ENCODE measurements around the gene DAPL1. TPM values are rescaled to one million over a fixed set of nuclear protein-coding genes. Genes with fewer than 3 reads are reported as not detected.

The DAPL1 gene, protein sequence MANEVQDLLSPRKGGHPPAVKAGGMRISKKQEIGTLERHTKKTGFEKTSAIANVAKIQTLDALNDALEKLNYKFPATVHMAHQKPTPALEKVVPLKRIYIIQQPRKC
- total RNA-seq = not detected

DNA sequence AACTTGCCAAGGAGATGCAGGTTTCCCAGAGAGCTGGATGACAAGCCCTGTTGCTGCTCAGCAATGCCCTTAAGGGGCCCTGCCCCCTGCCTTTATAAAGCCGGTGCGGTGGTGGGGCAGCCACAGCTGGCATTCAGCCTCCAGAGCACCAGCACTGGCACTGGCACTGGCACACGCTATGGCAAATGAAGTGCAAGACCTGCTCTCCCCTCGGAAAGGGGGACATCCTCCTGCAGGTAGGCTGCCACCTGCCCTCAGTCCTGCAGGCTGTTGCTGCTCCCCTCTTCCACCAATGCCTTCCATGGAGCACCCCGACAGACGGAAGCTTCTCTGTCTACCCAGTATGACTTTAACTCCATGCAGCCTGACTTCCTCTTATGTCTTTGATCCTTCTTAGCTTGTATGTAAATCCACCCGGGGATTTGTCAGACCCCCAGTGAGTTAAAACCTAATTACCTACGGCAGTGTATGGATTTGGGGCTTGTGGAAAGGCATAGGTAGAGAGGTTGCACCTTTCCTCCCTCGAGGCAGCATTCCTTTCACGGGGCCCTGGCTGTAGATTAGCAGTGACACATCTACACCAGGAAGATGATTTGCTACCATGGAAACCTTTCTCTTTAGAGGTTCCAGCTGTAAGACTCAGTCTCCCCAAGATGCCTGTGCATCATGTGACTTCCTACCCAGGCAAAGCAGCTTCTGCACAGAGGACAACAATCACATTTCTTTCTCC, at the start of gene DAPL1:
TSS of gene DAPL1 (plus strand) at position 123 of the 730 bp plus-strand sequence. CDS start at position 179, 56 bp downstream.
- Mint-ChIP-seq H3K4me3 (no peak within 1 kb of the TSS), H3K27ac (no peak within 1 kb of the TSS), H3K27me3 (peaks cover 17% of the 10 kb centered on the region), H3K4me1 (no peaks in the 10 kb centered on the region), H3K36me3 (no peaks in the 10 kb centered on the region), H3K9me3 (no peaks in the 10 kb centered on the region)
- POLR2A ChIA-PET = no interaction called here
- ATAC-seq (ENCODE audit: low read depth) = no peak
- no peak for DNase-seq

DNA sequence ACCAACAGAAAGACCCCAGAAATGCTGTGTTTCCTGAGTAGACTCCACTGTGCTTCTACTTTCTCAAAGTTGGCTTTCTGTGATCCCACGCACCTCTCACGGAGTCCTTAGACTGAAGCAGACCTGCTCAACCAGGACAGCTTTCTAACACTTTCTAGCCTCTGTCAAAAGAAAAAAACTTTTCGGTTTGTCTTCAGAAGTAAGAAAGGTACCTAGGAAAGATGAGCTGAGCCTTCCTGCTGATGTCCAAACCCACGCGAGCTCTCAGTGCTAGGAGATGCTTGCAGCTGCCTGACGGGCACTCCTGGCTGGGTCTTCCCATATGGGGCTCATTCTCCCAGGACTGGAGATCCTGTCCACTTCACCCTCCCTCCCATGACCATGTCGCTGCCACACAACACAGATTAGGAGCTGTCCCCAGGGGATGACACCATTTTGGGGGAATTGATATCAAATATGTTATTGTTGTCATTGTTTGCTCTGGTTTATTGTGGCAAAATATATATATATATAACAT, 49.2 kb upstream of the DAPL1 start:
- DNase-seq = no peak
- POLR2A ChIA-PET = no interaction called here
- H3K4me3 Mint-ChIP-seq = no peak overlapping the region

DNA sequence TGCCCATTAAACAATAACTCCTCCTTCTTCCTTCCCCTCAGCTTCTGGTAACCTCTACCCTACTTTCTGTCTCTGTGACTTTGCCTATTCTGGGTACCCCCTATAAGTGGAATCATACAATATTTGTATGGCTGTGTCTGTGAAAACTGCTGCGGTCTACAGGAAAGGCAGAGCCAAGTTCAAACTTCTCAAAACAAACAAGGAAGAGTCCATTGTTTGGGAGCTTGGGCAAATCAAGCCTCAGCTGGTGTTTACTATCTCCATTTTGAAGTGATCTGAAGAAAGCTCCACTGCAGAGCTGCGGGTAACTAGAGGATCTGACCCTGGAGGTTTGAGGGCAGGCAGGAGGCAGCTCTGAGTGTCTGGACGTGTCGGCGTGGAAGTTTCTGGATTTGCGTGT, 48.6 kb upstream of the DAPL1 start:
- DNase-seq = no peak
- Mint-ChIP-seq H3K36me3 (no peaks in the 10 kb centered on the region), H3K27me3 (peaks cover 9% of the 10 kb centered on the region), H3K27ac (no peak overlapping the region), H3K4me1 (peaks cover 6% of the 10 kb centered on the region), H3K4me3 (no peak overlapping the region), H3K9me3 (no peaks in the 10 kb centered on the region)
- ATAC-seq (ENCODE audit: low read depth) = no peak
- POLR2A ChIA-PET = no interaction called here

More for the DNA sequence above, 49.2 kb upstream of the DAPL1 start:
- no peak for ATAC-seq (ENCODE audit: low read depth)
- Mint-ChIP-seq H3K27ac (no peak overlapping the region), H3K27me3 (peaks cover 9% of the 10 kb centered on the region), H3K9me3 (no peaks in the 10 kb centered on the region), H3K4me1 (peaks cover 6% of the 10 kb centered on the region), H3K36me3 (no peaks in the 10 kb centered on the region)

DNA sequence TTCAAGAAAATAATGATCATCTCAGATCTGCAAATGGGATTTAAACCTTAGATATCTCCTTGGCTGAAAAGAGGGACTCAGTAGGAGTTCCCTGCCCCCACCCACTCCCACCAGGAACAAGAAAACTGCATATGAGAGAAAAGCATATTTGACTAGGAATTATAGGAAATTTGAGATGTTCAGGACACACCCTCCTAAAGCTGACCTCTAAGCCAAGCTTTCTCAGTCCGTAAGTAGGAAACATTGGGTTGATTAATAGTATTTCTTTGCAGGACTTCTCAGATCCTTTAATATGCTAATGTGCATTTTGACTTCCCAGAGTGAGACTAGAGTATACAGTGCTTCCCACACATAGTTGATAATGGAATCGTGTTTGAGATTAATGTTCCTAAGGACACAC, 47.8 kb upstream of the DAPL1 start:
- POLR2A ChIA-PET = no interaction called here
- Mint-ChIP-seq H3K27me3 (peaks cover 9% of the 10 kb centered on the region), H3K36me3 (no peaks in the 10 kb centered on the region), H3K4me3 (no peak overlapping the region), H3K4me1 (peaks cover 6% of the 10 kb centered on the region), H3K27ac (no peak overlapping the region), H3K9me3 (no peaks in the 10 kb centered on the region)
- DNase-seq (no peak), ATAC-seq (ENCODE audit: low read depth) (no peak)

DNA sequence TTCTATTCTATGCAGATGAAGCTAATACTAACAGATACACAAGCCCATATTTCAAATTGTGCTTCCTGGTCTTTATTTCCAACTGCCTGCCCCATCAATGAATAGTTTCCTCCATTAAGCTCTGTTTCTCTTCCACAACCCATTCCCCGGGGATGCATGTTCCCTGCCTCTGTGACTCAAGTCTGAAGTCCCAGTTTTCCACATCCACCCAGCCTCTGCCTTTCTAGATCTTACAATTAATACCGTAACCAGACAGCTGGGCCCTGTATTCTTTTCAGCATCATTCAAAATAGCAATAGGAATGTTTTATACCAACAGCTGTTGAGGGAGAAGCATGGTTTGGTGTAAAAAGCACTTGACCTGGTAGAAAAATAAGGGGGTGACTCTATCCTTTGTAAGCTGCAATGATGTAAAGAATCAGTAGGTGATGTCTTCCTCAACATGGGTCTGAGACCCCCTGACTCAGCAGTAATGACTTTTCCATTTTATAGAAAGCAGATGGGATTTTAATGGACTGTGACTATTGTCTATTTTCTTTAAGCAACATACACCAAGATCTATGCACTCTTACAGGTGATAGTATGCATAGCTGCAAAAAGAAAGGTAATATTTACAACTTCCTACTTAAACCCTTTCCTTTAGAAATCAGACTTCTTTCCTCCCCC, 46.1 kb upstream of the DAPL1 start:
- ATAC-seq (ENCODE audit: low read depth) (no peak), DNase-seq (no peak)
- peaks cover 9% of the 10 kb centered on the region for H3K27me3 Mint-ChIP-seq
- no peaks in the 10 kb centered on the region for H3K9me3 Mint-ChIP-seq
- no peaks in the 10 kb centered on the region for H3K36me3 Mint-ChIP-seq
- POLR2A ChIA-PET = no interaction called here
- no peak overlapping the region for H3K4me3 Mint-ChIP-seq
- no peak overlapping the region for H3K27ac Mint-ChIP-seq
- H3K4me1 Mint-ChIP-seq = peaks cover 3% of the 10 kb centered on the region

DNA sequence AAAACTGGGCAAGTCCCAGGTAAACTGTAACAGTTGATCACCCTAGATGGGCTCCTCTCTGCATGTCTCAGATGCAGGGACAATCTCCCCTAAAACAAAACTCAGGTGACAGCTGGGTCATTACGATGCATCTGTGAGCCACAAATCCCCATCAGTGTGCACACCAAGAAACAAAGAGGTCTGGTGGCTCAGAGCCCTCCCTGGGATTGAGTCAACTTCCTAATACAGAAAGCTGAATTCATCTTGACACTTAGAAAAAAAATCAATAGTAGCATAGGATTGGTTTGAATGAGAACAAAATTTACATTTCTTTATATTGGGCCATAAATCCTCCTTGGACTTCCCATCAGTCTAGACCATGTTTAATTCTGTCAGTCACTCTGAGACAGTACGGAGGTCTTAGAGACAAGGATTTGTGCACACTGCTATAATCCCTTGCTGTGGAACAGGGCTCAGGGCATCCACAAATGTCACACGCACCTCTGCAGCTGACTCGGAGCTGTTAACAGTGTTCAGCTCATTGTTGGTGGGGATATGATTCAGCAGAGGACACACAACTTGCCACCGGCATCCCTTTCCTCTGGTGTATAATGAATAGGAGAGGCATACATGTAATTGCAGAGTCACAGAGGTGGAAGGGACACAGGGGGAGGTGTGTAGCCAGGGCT, 44.5 kb upstream of the DAPL1 start:
- Mint-ChIP-seq H3K9me3 (no peaks in the 10 kb centered on the region), H3K4me3 (no peak overlapping the region), H3K36me3 (no peaks in the 10 kb centered on the region), H3K27me3 (peaks cover 9% of the 10 kb centered on the region), H3K27ac (no peak overlapping the region), H3K4me1 (no peaks in the 10 kb centered on the region)
- no peak for DNase-seq
- POLR2A ChIA-PET = no interaction called here
- no peak for ATAC-seq (ENCODE audit: low read depth)

DNA sequence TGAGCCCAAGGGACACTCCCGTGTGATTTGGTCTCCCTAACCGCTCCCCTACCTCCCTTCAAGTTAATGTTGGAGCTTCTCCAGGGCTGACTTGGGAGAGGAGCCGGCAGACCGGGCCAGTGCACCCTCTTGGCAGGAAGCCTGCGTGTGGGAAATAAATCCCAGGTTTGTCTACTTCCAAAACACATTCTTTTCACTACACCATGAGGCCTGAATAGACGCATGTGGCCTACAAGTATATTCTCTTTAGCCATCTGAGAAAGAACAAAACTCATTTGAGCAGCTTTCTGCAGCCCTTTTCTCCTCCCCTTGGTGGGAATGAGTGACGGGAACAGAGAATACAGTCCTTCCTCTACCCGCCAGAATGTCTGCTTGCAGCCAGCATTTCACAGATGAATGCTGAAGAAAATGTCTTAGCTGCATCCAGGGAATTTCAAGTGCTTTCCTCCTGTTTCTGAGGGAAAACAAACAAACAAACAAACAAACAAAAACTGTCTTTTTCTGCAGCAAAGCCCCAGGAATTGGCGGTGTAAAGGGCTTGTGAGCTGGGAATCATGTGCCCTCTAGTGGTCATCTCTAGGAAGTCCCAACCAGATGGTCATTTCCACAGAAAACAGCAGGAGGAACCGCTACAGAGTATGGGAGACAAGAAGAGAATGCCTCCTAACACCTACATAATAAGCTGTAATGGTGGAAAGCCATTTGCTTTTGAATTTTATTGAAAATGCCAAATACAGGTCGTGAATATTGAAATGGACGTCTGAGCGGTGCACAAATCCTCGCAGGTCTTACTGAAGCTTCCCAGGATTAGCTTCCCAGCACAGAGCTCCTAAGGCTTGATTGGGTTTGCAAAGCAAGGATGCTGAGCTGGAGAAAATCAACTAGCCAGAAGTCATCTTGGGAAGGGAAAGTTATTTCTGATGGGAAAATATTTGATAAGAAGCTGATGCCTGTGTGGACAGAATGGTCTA, 41.2 kb upstream of the DAPL1 start:
- Mint-ChIP-seq H3K4me1 (no peaks in the 10 kb centered on the region), H3K27ac (no peak overlapping the region), H3K36me3 (no peaks in the 10 kb centered on the region), H3K27me3 (peaks cover 1% of the 10 kb centered on the region), H3K4me3 (no peak overlapping the region), H3K9me3 (no peaks in the 10 kb centered on the region)
- POLR2A ChIA-PET = interaction anchor here (0.7 kb wide), 1 partner anchor 700 kb away, joined by 3 read pairs; no protein-coding TSS in a partner anchor
- DNase-seq (no peak), ATAC-seq (ENCODE audit: low read depth) (peak; percentile 45)

DNA sequence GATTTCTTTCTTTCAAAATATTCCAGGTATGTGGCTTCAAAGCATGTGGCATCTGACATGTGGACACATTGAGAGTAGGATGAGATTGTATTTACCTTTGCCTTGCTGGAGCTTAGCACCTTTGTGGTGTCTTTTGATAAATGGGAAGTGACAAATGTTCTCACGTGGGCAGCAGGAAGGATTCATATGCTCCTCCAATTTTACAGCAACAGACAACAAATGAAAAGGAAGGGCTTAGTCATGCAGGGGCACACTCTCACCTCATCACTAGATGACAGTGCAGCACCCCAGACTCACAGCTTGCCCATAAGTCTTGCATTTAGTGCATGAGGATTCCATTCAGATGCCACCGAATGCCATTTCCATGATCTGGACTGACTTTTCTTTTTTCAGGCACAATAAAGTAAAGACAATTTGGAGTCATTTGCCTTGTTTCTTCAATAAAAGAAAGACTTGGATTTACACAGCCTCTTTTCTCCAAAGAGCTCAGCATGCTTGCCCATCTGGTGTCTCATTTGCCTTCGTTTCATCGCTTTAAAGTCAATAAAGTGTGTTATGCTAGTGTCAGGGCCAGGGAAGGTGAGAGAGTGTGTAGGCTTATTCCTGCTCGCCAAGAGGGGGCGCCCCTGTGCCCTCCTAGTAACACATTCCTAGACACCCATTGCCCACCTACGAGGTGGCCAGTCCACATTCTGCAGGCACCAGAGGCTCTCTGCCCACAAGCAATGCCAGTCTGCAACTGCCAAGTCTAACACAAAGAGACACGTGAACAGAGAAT, 39.6 kb upstream of the DAPL1 start:
- ATAC-seq (ENCODE audit: low read depth) (no peak), DNase-seq (no peak)
- Mint-ChIP-seq H3K36me3 (no peaks in the 10 kb centered on the region), H3K4me1 (no peaks in the 10 kb centered on the region), H3K27me3 (peaks cover 2% of the 10 kb centered on the region), H3K27ac (no peak overlapping the region), H3K9me3 (no peaks in the 10 kb centered on the region), H3K4me3 (no peak overlapping the region)
- POLR2A ChIA-PET = no interaction called here

DNA sequence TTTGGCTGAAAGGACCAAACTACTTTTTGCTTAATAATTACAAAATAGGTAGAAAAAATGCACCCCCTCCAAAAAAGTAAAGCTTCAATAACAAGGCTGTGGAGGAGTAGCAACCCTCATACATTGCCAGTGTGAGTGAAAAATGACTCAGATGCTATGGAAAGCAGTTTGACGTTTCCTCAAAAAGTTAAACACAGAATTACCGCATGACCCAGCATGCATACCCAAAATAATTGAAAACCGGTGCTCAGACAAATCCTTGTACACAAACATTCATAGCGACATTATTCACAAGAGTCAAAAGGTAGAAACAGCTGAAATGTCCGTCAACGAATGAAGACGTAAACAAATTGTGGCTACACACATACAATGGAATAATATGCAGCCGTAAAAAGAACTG, 38.8 kb upstream of the DAPL1 start:
- DNase-seq (no peak), ATAC-seq (ENCODE audit: low read depth) (no peak)
- H3K9me3 Mint-ChIP-seq = no peaks in the 10 kb centered on the region
- no peaks in the 10 kb centered on the region for H3K36me3 Mint-ChIP-seq
- POLR2A ChIA-PET = no interaction called here
- H3K4me1 Mint-ChIP-seq = no peaks in the 10 kb centered on the region
- no peak overlapping the region for H3K4me3 Mint-ChIP-seq
- peaks cover 2% of the 10 kb centered on the region for H3K27me3 Mint-ChIP-seq
- H3K27ac Mint-ChIP-seq = no peak overlapping the region

DNA sequence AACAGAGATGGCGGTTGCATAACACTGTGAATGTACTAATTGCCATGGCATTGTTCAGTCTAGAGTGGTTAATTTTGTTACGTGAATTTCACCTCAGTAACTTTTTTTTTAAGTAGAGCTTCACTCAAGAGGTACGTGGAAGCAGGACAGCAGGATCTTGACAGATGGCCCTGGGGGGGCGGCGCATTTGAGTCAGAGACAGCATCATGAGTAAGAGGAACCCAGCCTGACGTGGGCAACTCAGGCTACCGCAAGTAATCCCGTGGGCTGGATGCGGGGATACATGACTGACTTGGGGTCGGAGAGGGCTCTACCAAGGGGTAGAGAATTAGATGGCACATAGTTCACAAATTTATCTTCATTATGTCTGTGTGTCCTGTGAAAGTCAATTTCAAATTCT, 38.1 kb upstream of the DAPL1 start:
- no peaks in the 10 kb centered on the region for H3K4me1 Mint-ChIP-seq
- no peaks in the 10 kb centered on the region for H3K9me3 Mint-ChIP-seq
- peaks cover 2% of the 10 kb centered on the region for H3K27me3 Mint-ChIP-seq
- DNase-seq (no peak), ATAC-seq (ENCODE audit: low read depth) (no peak)
- no peak overlapping the region for H3K27ac Mint-ChIP-seq
- H3K4me3 Mint-ChIP-seq = no peak overlapping the region
- H3K36me3 Mint-ChIP-seq = no peaks in the 10 kb centered on the region
- POLR2A ChIA-PET = no interaction called here

DNA sequence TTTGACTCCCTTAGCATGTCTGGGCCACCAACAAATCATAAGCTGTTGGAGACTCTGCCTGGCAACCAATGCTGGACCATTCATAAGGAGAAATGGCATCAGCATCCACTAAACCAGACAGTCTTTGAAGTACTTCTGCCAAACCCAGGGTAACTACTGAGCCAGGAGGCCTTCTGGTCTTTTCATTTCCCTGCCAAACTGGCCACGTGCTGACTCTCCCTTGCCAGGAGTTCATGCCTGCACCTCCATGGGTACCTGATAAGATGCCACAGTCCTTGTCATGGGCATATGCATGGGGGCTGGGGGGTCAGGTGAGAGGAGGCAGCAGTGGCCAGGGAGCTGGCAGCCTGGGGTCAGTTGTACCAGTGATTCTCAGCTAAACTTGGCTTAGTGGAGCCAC, 34.2 kb upstream of the DAPL1 start:
- Mint-ChIP-seq H3K27me3 (peaks cover 4% of the 10 kb centered on the region), H3K27ac (no peak overlapping the region), H3K4me3 (no peak overlapping the region), H3K9me3 (no peaks in the 10 kb centered on the region), H3K4me1 (no peaks in the 10 kb centered on the region), H3K36me3 (no peaks in the 10 kb centered on the region)
- ATAC-seq (ENCODE audit: low read depth) (no peak), DNase-seq (no peak)
- POLR2A ChIA-PET = no interaction called here

DNA sequence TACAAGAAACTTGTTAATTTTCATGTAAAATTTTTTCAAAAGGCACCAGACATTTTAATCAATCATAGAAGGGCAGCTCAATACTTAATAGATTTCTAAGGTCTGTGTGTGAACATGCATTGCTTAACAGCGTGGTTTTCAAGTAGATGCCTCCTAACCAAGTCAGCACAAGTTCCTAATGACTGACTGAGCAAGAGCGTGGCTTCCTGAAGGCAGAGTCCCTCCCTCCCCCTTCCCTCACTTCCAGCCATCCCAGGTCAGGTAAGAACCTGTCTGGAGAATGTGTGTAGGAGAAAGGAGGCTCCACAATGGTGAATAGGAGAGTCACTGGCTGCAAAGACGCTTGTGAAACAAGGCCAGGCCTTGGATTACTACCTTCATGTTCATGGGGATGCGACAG, 33.5 kb upstream of the DAPL1 start:
- H3K27ac Mint-ChIP-seq = no peak overlapping the region
- peaks cover 4% of the 10 kb centered on the region for H3K27me3 Mint-ChIP-seq
- no peak for DNase-seq
- H3K4me3 Mint-ChIP-seq = no peak overlapping the region
- POLR2A ChIA-PET = no interaction called here
- ATAC-seq (ENCODE audit: low read depth) = no peak
- no peaks in the 10 kb centered on the region for H3K9me3 Mint-ChIP-seq
- H3K4me1 Mint-ChIP-seq = no peaks in the 10 kb centered on the region
- H3K36me3 Mint-ChIP-seq = no peaks in the 10 kb centered on the region

All from activated naive CD8-positive, alpha-beta T cell treated with anti-CD3 and anti-CD28 coated beads, Interleukin-2, amount 10 ng/mL, durations not matched to agents 7 days and 5 days (primary cell).